OCI-LY3 (cell line): ENCODE data around the gene TBX10.

Experiments
- H2AFZ ChIP-seq: fragments of 200-600, 300-600 bp; shearing (Covaris generic); 2 replicates; pipeline ENCODE4 v1.6.0; 2014; ENCODE audit warnings: antibody characterized with exemption, low read depth, low read length
- H3K27ac ChIP-seq: fragments of 200-600, 300-600 bp; sonication (generic); 2 replicates; pipeline ENCODE4 v1.5.1; 2014; ENCODE audit warnings: mild to moderate bottlenecking, low read length, moderate library complexity, mixed read lengths
- H3K27me3 ChIP-seq: fragments of 200-600, 300-600 bp; sonication (generic); 2 replicates; pipeline ENCODE4 v1.6.1; 2014; ENCODE audit warnings: low read depth, low read length, mixed read lengths
- H3K36me3 ChIP-seq: fragments of 200-600, 300-600 bp; sonication (generic); replicated peaks from 2 replicates; pipeline ENCODE3; 2014; ENCODE audit warnings: low read depth, low read length, mixed read lengths
- H3K4me1 ChIP-seq: fragments of 300-600, 200-600 bp; sonication (generic); 2 replicates; pipeline ENCODE4 v1.6.1; 2014; ENCODE audit warnings: low read length, mixed read lengths
- H3K4me2 ChIP-seq: fragments of 200-600, 300-600 bp; sonication (generic); 2 replicates; pipeline ENCODE4 v1.6.1; 2014; ENCODE audit warnings: low read length, mixed read lengths
- H3K4me3 ChIP-seq: fragments of 300-600, 200-600 bp; sonication (generic); 2 replicates; pipeline ENCODE4 v1.5.1; 2014; ENCODE audit warnings: antibody characterized with exemption, mild to moderate bottlenecking, low read length, moderate library complexity
- H3K79me2 ChIP-seq: fragments of 300-600, 200-600 bp; shearing (Covaris generic); 2 replicates; pipeline ENCODE4 v1.6.1; 2014; ENCODE audit warnings: mild to moderate bottlenecking, low read length, mixed read lengths
- H3K9ac ChIP-seq: fragments of 300-600, 200-600 bp; shearing (Covaris generic); 2 replicates; pipeline ENCODE4 v1.6.0; 2014; ENCODE audit warnings: mild to moderate bottlenecking, low read length, moderate library complexity
- H3K9me3 ChIP-seq: fragments of 200-600, 300-600 bp; shearing (Covaris generic); 2 replicates; pipeline ENCODE4 v1.6.1; 2014; ENCODE audit warnings: low read length, mixed read lengths; ENCODE audit not compliant: insufficient read depth
- H4K20me1 ChIP-seq: fragments of 200-600, 300-600 bp; sonication (generic); 2 replicates; pipeline ENCODE4 v1.6.1; 2016; ENCODE audit warnings: low read length, mixed read lengths; ENCODE audit not compliant: insufficient read depth
- CTCF ChIP-seq: fragments of 200-600, 300-600 bp; sonication (generic); IDR thresholded peaks from 2 replicates; pipeline ENCODE4 v1.5.1; 2014; ENCODE audit warnings: antibody characterized with exemption, low read length, low read depth
- EZH2phosphoT487 ChIP-seq: fragments of 200-600 bp; shearing (Covaris generic); IDR thresholded peaks from 2 replicates; pipeline ENCODE4 v1.6.1; 2018; ENCODE audit warnings: antibody characterized with exemption, mixed run types, low read depth

The TBX10 gene

GRCh38 chr11:67646535-67647336, 7.2 kb upstream of the TBX10 start:
- H2AFZ ChIP-seq: peak overlapping the region; percentile 39; the same call in 1 of the 2 replicates
- H3K4me2 ChIP-seq: peak overlapping the region; percentile 57
- no peak overlapping the region for H3K9ac ChIP-seq
- H3K4me1 ChIP-seq: peaks cover 49% of the 10 kb centered on the region
- H3K27ac ChIP-seq: no peak overlapping the region
- no peaks in the 10 kb centered on the region for H4K20me1 ChIP-seq
- no peaks in the 10 kb centered on the region for H3K36me3 ChIP-seq
- no peaks in the 10 kb centered on the region for H3K9me3 ChIP-seq
- no peak for TF ChIP-seq EZH2phosphoT487
- no peak for TF ChIP-seq CTCF
- H3K27me3 ChIP-seq: peaks cover 12% of the 10 kb centered on the region
- H3K79me2 ChIP-seq: no peaks in the 10 kb centered on the region
- H3K4me3 ChIP-seq: peak overlapping the region; percentile 36; the same call in 1 of the 2 replicates

GRCh38 chr11:67645521-67646461, 6.2 kb upstream of the TBX10 start:
- H3K9me3 ChIP-seq: no peaks in the 10 kb centered on the region
- peaks cover 46% of the 10 kb centered on the region for H3K4me1 ChIP-seq
- no peaks in the 10 kb centered on the region for H3K79me2 ChIP-seq
- H4K20me1 ChIP-seq: no peaks in the 10 kb centered on the region
- peak overlapping the region; percentile 57 for H3K4me2 ChIP-seq
- no peak overlapping the region for H3K4me3 ChIP-seq
- no peak overlapping the region for H3K27ac ChIP-seq
- H3K27me3 ChIP-seq: peaks cover 9% of the 10 kb centered on the region
- H3K9ac ChIP-seq: no peak overlapping the region
- TF ChIP-seq EZH2phosphoT487: no peak
- peak; percentile 28 for TF ChIP-seq CTCF
- H2AFZ ChIP-seq: no peak overlapping the region
- H3K36me3 ChIP-seq: no peaks in the 10 kb centered on the region

- Histone ChIP-seq H2AFZ (no peak overlapping the region), H3K9me3 (no peaks in the 10 kb centered on the region), H3K27ac (no peak overlapping the region)
Observed at GRCh38 chr11:67644472-67645418, 5.2 kb upstream of the TBX10 start.

More at GRCh38 chr11:67644472-67645418, 5.2 kb upstream of the TBX10 start:
- Histone ChIP-seq H3K9ac (no peak overlapping the region), H3K27me3 (peaks cover 13% of the 10 kb centered on the region), H3K79me2 (no peaks in the 10 kb centered on the region), H4K20me1 (no peaks in the 10 kb centered on the region), H3K36me3 (no peaks in the 10 kb centered on the region), H3K4me1 (peaks cover 39% of the 10 kb centered on the region), H3K4me3 (no peak overlapping the region), H3K4me2 (no peak overlapping the region)
- TF ChIP-seq CTCF: no peak
- no peak for TF ChIP-seq EZH2phosphoT487
